ENCODE results near the gene SLIT3. TPM values are rescaled to one million over a fixed set of nuclear protein-coding genes. Genes with fewer than 3 reads are reported as not detected.

SLIT3 gene
- total and polyA plus RNA-seq, 2 experiments from 2014 or later, result 0.59 to 0.71 TPM

DNA sequence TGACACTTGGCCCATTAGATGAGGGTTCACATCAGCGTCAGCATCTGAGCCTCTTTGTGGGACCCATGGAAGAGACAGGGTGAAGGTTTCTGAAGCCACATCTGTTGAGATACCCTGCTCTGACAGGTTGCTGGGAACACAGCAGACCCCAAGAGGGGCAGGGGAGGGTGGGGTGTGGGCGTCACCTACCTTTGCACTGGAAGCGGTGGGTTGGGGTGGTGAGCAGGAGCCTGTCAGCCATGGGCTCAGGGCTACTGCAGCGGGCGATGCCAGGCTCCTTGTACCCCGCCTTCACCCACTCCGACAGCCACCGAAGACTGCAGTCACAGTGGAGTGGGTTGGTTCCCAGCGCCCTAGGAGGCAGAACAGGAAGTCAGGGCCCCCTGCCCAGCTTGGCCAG lies 590.2 kb downstream of the SLIT3 start:
- no peaks in the 10 kb centered on the region for H4K20me1 ChIP-seq (replicated peaks; ENCODE audit: insufficient read depth)
- Mint-ChIP-seq H3K36me3 (ENCODE audit: low read depth) (no peaks in the 10 kb centered on the region), H3K27me3 (ENCODE audit: insufficient read depth, low read depth, poor library complexity) (peaks cover 2% of the 10 kb centered on the region), H3K27ac (no peak overlapping the region), H3K4me3 (no peak overlapping the region), H3K4me1 (peaks cover 23% of the 10 kb centered on the region), H3K9me3 (no peaks in the 10 kb centered on the region)
- H3K27me3 ChIP-seq (ENCODE audit: insufficient read depth), result no peaks in the 10 kb centered on the region
- DNase-seq (ENCODE audit: low spot score) (no peak), ATAC-seq (no peak)
- H3K4me2 ChIP-seq, result no peak overlapping the region
- H3K27ac ChIP-seq (ENCODE audit: low read depth), result no peak overlapping the region
- H3F3A ChIP-seq (replicated peaks; ENCODE audit: low read depth), result no peaks in the 10 kb centered on the region
- H3K4me1 ChIP-seq (ENCODE audit: insufficient read depth), result peaks cover 11% of the 10 kb centered on the region; the same call in 1 of the 2 replicates
- TF ChIP-seq, protein P1, sequence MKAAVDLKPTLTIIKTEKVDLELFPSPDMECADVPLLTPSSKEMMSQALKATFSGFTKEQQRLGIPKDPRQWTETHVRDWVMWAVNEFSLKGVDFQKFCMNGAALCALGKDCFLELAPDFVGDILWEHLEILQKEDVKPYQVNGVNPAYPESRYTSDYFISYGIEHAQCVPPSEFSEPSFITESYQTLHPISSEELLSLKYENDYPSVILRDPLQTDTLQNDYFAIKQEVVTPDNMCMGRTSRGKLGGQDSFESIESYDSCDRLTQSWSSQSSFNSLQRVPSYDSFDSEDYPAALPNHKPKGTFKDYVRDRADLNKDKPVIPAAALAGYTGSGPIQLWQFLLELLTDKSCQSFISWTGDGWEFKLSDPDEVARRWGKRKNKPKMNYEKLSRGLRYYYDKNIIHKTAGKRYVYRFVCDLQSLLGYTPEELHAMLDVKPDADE (IDR thresholded peaks at IDR 0.05), result no peak
- TF ChIP-seq REST (IDR thresholded peaks at IDR 0.05; ENCODE audit: unreplicated experiment) (no peak), CREB1 (CRISPR knock-in tag; IDR thresholded peaks at IDR 0.05; ENCODE audit: low read depth) (no peak), STAT1 (IDR thresholded peaks at IDR 0.05; ENCODE audit: unreplicated experiment) (no peak)
- TF ChIP-seq, protein P2, sequence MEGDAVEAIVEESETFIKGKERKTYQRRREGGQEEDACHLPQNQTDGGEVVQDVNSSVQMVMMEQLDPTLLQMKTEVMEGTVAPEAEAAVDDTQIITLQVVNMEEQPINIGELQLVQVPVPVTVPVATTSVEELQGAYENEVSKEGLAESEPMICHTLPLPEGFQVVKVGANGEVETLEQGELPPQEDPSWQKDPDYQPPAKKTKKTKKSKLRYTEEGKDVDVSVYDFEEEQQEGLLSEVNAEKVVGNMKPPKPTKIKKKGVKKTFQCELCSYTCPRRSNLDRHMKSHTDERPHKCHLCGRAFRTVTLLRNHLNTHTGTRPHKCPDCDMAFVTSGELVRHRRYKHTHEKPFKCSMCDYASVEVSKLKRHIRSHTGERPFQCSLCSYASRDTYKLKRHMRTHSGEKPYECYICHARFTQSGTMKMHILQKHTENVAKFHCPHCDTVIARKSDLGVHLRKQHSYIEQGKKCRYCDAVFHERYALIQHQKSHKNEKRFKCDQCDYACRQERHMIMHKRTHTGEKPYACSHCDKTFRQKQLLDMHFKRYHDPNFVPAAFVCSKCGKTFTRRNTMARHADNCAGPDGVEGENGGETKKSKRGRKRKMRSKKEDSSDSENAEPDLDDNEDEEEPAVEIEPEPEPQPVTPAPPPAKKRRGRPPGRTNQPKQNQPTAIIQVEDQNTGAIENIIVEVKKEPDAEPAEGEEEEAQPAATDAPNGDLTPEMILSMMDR (conservative IDR thresholded peaks at IDR 0.05; ENCODE audit: low read depth in 2 of 2), result no peak
- TF ChIP-seq, protein P3, sequence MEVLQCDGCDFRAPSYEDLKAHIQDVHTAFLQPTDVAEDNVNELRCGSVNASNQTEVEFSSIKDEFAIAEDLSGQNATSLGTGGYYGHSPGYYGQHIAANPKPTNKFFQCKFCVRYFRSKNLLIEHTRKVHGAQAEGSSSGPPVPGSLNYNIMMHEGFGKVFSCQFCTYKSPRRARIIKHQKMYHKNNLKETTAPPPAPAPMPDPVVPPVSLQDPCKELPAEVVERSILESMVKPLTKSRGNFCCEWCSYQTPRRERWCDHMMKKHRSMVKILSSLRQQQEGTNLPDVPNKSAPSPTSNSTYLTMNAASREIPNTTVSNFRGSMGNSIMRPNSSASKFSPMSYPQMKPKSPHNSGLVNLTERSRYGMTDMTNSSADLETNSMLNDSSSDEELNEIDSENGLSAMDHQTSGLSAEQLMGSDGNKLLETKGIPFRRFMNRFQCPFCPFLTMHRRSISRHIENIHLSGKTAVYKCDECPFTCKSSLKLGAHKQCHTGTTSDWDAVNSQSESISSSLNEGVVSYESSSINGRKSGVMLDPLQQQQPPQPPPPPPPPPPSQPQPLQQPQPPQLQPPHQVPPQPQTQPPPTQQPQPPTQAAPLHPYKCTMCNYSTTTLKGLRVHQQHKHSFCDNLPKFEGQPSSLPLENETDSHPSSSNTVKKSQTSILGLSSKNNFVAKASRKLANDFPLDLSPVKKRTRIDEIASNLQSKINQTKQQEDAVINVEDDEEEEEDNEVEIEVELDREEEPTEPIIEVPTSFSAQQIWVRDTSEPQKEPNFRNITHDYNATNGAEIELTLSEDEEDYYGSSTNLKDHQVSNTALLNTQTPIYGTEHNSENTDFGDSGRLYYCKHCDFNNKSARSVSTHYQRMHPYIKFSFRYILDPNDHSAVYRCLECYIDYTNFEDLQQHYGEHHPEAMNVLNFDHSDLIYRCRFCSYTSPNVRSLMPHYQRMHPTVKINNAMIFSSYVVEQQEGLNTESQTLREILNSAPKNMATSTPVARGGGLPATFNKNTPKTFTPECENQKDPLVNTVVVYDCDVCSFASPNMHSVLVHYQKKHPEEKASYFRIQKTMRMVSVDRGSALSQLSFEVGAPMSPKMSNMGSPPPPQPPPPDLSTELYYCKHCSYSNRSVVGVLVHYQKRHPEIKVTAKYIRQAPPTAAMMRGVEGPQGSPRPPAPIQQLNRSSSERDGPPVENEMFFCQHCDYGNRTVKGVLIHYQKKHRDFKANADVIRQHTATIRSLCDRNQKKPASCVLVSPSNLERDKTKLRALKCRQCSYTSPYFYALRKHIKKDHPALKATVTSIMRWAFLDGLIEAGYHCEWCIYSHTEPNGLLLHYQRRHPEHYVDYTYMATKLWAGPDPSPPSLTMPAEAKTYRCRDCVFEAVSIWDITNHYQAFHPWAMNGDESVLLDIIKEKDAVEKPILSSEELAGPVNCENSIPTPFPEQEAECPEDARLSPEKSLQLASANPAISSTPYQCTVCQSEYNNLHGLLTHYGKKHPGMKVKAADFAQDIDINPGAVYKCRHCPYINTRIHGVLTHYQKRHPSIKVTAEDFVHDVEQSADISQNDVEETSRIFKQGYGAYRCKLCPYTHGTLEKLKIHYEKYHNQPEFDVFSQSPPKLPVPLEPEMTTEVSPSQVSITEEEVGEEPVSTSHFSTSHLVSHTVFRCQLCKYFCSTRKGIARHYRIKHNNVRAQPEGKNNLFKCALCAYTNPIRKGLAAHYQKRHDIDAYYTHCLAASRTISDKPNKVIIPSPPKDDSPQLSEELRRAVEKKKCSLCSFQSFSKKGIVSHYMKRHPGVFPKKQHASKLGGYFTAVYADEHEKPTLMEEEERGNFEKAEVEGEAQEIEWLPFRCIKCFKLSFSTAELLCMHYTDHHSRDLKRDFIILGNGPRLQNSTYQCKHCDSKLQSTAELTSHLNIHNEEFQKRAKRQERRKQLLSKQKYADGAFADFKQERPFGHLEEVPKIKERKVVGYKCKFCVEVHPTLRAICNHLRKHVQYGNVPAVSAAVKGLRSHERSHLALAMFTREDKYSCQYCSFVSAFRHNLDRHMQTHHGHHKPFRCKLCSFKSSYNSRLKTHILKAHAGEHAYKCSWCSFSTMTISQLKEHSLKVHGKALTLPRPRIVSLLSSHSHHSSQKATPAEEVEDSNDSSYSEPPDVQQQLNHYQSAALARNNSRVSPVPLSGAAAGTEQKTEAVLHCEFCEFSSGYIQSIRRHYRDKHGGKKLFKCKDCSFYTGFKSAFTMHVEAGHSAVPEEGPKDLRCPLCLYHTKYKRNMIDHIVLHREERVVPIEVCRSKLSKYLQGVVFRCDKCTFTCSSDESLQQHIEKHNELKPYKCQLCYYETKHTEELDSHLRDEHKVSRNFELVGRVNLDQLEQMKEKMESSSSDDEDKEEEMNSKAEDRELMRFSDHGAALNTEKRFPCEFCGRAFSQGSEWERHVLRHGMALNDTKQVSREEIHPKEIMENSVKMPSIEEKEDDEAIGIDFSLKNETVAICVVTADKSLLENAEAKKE (CRISPR knock-in tag; IDR thresholded peaks at IDR 0.05), result no peak
- no peak overlapping the region for H2AFZ ChIP-seq
- H3K9me2 ChIP-seq (ENCODE audit: insufficient read depth), result no peaks in the 10 kb centered on the region
- H3K79me2 ChIP-seq (replicated peaks; ENCODE audit: insufficient read depth), result no peaks in the 10 kb centered on the region
- H3K36me3 ChIP-seq (ENCODE audit: insufficient read depth), result no peaks in the 10 kb centered on the region
- no peak overlapping the region for H3K4me3 ChIP-seq

Data from GM23338 (cell line).